T-cell (primary cell): ENCODE results near the gene HSDL2. TPM values are rescaled to one million over a fixed set of nuclear protein-coding genes. Genes with fewer than 3 reads are reported as not detected.

Source experiments
- ATAC-seq, 4 experiments: fragments of 200-7000 bp in 3 of 4; fragments of 150-1000 bp in 1 of 4; cut with Tn5 transposase; replicated peaks in 1 of 4; 1 replicate in 3 of 4; 2 replicates in 1 of 4; pipeline ENCODE4 v1.10.0; 2021; ENCODE audit warnings: moderate library complexity in 3 of 4, mild to moderate bottlenecking in 2 of 4, moderate number of reproducible peaks in 1 of 4
- CTCF ChIA-PET, 2 donors: fragments of 300-600 bp; sonication (Branson Sonifier 250); formaldehyde crosslinking; loops; one replicate each; lab custom pipeline; 2022; ENCODE audit warnings: antibody characterized with exemption in 2 of 2; lab: Charles Lee
- POLR2A ChIA-PET, 2 donors: fragments of 300-600 bp; sonication (Branson Sonifier 250); formaldehyde crosslinking; loops; one replicate each; lab custom pipeline; 2022; ENCODE audit warnings: antibody characterized with exemption in 2 of 2; lab: Charles Lee
- DNase-seq, 35 experiments: peaks; one replicate each; pipeline versions ENCODE4 v3.0.0 to v3.0.0-alpha.2; 2013 to 2023
- H3K27ac ChIP-seq: one replicate; pipeline ENCODE4 v1.5.1; 2013; ENCODE audit warnings: low read length
- H3K27me3 ChIP-seq, 2 experiments: replicated peaks in 1 of 2; 1 replicate in 1 of 2; 2 replicates in 1 of 2; pipeline versions ENCODE4 v1.6.1 to v1.7.0; 2013; ENCODE audit warnings: low read length in 1 of 2, mixed read lengths in 1 of 2; ENCODE audit not compliant: control insufficient read depth in 2 of 2, insufficient read depth in 2 of 2; ENCODE audit errors: extremely low read depth in 1 of 2
- H3K36me3 ChIP-seq, 2 donors: 1 replicate in 1 of 2; 2 replicates in 1 of 2; pipeline versions ENCODE4 v1.6.1 to v1.7.0; 2013; ENCODE audit warnings: low read length in 1 of 2; ENCODE audit not compliant: control insufficient read depth in 2 of 2, insufficient read depth in 1 of 2; ENCODE audit errors: extremely low read depth in 1 of 2
- H3K4me1 ChIP-seq, 2 experiments: 1 replicate in 1 of 2; 2 replicates in 1 of 2; pipeline versions ENCODE4 v1.6.1 to v1.7.0; 2013; ENCODE audit warnings: low read length in 2 of 2, mixed read lengths in 1 of 2; ENCODE audit not compliant: insufficient read depth in 2 of 2, control insufficient read depth in 1 of 2; ENCODE audit errors: extremely low read depth in 1 of 2
- H3K4me3 ChIP-seq, 2 donors: 1 replicate in 1 of 2; 2 replicates in 1 of 2; pipeline versions ENCODE4 v1.5.1 to v1.7.0; 2013; ENCODE audit warnings: mild to moderate bottlenecking in 2 of 2, low read length in 1 of 2, moderate library complexity in 1 of 2; ENCODE audit not compliant: control insufficient read depth in 1 of 2; ENCODE audit errors: extremely low read depth in 1 of 2
- H3K9me3 ChIP-seq: 2 replicates; pipeline ENCODE4 v1.7.0; 2013
- H3K27ac Mint-ChIP-seq, 2 donors: one replicate each; pipeline ENCODE4 v1.8.0; 2020 to 2021; ENCODE audit warnings: mild to moderate bottlenecking in 2 of 2, mixed read lengths in 2 of 2
- H3K27me3 Mint-ChIP-seq, 2 donors: one replicate each; pipeline ENCODE4 v1.8.0; 2021 to 2022; ENCODE audit warnings: mixed read lengths in 2 of 2
- H3K36me3 Mint-ChIP-seq: one replicate; pipeline ENCODE4 v1.8.0; 2021; ENCODE audit warnings: mixed read lengths
- H3K4me1 Mint-ChIP-seq, 3 donors: one replicate each; pipeline ENCODE4 v1.8.0; 2020 to 2022; ENCODE audit warnings: mixed read lengths in 3 of 3, mild to moderate bottlenecking in 1 of 3
- H3K4me3 Mint-ChIP-seq, 3 donors: one replicate each; pipeline ENCODE4 v1.8.0; 2020 to 2022; ENCODE audit warnings: mild to moderate bottlenecking in 3 of 3, mixed read lengths in 3 of 3, moderate library complexity in 3 of 3
- H3K9me3 Mint-ChIP-seq, 3 donors: one replicate each; pipeline ENCODE4 v1.8.0; 2020 to 2022; ENCODE audit warnings: mixed read lengths in 3 of 3
- WGBS: methylation state at CpG from one replicate; pipeline ENCODE4 v1.1.5; 2013; ENCODE audit warnings: missing lambda C conversion rate; ENCODE audit not compliant: insufficient coverage; 5-methylcytosine and 5-hydroxymethylcytosine counted together
- total RNA-seq, 35 experiments: library from RNA in 6 of 35; stranded (reverse) in 6 of 35; fragments of 120-200 nt in 1 of 35; gene quantifications; one replicate each; pipeline versions ENCODE4 v1.2.1 to v1.2.4 and lab custom pipeline; 2013 to 2026

The HSDL2 gene
- total RNA-seq, 5 donors from 2014 or later (not counting 1 experiment from before 2014, with no cell fraction given), result 9.1 to 11.8 (median 10.8) TPM

DNA sequence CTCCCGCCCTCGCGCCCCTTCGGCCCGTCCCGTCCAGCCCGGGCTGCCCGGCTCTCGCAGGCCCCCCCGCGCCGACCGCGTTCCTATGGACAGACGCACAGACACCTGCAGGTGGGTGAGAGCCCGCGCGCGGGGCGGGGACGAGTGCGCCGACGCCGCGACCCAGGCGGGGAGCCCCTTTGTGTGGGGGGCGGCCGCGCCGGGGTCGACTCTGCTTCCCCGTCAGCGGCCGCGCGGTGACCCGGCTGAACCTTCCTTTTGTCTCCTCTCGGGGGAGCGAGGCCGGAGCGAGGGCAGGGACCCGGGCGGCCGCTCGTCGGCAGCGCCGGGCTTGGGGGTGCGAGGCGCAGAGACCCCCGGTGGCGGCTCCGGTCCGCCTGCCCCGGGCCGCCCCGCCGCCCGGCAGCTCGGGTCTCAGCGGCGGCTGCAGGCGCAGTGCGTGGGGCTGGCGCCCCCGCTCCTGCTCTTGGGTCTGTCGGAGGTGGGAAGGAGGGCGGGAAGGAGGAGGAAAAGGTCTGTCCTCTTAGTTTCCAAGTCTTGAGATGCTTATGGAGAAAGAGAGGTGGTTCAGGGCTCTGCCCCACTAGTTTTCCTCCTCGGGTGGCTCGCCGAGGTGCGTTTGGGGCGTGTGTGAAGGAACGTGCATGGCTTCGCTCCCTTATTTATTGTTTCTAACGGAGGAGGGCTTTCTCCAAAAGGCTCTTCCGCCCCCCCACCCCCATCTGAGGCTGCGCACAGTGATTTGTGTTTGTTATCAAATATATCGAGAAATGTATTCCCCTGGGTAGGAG lies 107.3 kb downstream of the HSDL2 start:
- ChIA-PET CTCF (interaction anchor here (0.8 to 1.1 kb wide), 2 partner anchors 9 to 230 kb away, joined by 4 to 5 read pairs; partner anchors contain the start of gene INIP (in 1 of the 2)), POLR2A (interaction anchor here (0.6 to 0.7 kb wide), 3 partner anchors 231 to 316 kb away, joined by 4 read pairs; partner anchors contain the start of gene INIP (in 1 of the 2))
- H3K9me3 ChIP-seq, result no peaks in the 10 kb centered on the region
- no peaks in the 10 kb centered on the region for H3K27me3 Mint-ChIP-seq
- H3K4me1 Mint-ChIP-seq, result peaks cover 29 to 45% (median 38%) of the 10 kb centered on the region in 3 donors
- peak overlapping the region; percentile 53 to 80 for H3K4me3 ChIP-seq
- H3K27me3 ChIP-seq, result no peaks in the 10 kb centered on the region
- peak; percentile 18 to 79 (median 61) for DNase-seq
- no peaks in the 10 kb centered on the region for H3K9me3 Mint-ChIP-seq
- H3K27ac ChIP-seq, result peak overlapping the region; percentile 19
- H3K36me3 Mint-ChIP-seq, result no peaks in the 10 kb centered on the region
- ATAC-seq, result peak; percentile 33 to 61 (median 44)
- peak overlapping the region; percentile 93 to 95 (median 94) for H3K4me3 Mint-ChIP-seq
- peak overlapping the region; percentile 85 to 90 for H3K27ac Mint-ChIP-seq
- under 1% methylated on average over 62 of the region's 80 CpGs for WGBS
- H3K36me3 ChIP-seq, result no peaks in the 10 kb centered on the region
- H3K4me1 ChIP-seq, result peaks cover 5 to 18% of the 10 kb centered on the region in 2 experiments

DNA sequence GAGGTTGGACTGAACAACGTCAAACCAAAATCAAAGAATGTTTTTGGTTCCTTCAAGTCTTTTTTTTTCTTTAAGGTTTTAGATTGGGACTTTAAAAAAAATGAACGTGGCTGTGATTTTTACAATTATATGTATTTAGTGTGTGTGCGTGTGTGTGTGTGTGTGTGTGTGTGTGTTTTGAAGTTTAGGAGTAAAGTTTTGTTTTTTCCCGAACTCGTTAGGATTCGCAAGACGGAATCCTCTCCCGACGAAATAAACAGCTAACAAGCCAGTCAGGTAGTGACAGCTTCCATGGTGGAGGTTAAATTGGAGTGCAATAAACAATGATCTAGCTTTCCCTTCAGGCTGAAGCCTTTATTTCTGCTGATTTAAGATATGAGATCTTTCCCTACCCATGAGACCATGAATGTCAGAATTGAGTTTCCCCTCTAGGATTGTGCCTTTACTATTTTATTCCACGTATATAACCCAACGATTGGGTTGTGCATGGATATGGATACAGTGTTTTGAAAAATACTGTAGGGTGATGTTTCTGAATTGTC lies 108.0 kb downstream of the HSDL2 start:
- Histone ChIP-seq H3K4me1 (peaks cover 5 to 18% of the 10 kb centered on the region in 2 experiments), H3K9me3 (no peaks in the 10 kb centered on the region), H3K4me3 (peak overlapping the region; percentile 53 to 80), H3K27me3 (no peaks in the 10 kb centered on the region), H3K36me3 (no peaks in the 10 kb centered on the region), H3K27ac (peak overlapping the region; percentile 19)
- Mint-ChIP-seq H3K4me1 (peaks cover 29 to 45% (median 38%) of the 10 kb centered on the region in 3 donors), H3K27ac (peak overlapping the region; percentile 85 to 90), H3K27me3 (no peaks in the 10 kb centered on the region), H3K4me3 (peak overlapping the region; percentile 93 to 95 (median 94)), H3K36me3 (peaks cover 2% of the 10 kb centered on the region), H3K9me3 (no peaks in the 10 kb centered on the region)
- POLR2A ChIA-PET, result interaction anchor here in 1 of 2 donors (0.6 kb wide), 2 partner anchors 109 to 317 kb away, joined by 4 to 6 read pairs; no protein-coding TSS in a partner anchor
- DNase-seq, result peak in 1 of 35 experiments; percentile 4
- 55% methylated on average over 9 of the region's 11 CpGs for WGBS
- ATAC-seq, result no peak
- CTCF ChIA-PET, result interaction anchor here in 1 of 2 donors (0.8 kb wide), 1 partner anchor 8 kb away, joined by 5 read pairs; no protein-coding TSS in a partner anchor

DNA sequence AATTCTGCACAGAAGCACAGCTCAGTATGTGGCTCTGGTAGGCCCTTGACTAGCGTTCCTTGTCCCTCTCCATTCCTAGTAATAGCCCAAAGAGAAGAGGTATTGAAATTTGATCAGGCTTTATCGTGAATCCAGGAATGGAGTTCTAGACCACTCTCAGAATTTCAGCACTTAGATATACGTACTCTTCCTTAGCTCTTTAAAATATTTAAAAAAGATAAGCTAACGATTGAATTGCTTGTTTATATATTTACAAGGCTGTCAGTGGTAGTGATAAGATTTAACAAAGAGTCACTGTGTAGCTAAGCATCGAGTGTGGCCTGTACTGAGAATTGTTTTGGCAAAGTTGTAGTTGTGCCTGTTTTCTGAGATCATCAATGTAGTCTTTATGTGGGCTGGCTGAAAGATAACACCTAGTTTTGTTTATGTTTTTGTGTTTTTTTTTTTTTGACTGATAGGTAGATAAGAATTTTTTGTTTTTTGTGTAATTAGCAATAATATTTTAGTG lies 109.2 kb downstream of the HSDL2 start:
- Mint-ChIP-seq H3K27ac (peak overlapping the region in 1 of 2 donors; percentile 34), H3K36me3 (peaks cover 11% of the 10 kb centered on the region), H3K27me3 (no peaks in the 10 kb centered on the region), H3K4me3 (no peak overlapping the region), H3K4me1 (peaks cover 29 to 45% (median 38%) of the 10 kb centered on the region in 3 donors), H3K9me3 (peaks cover 4 to 10% (median 8%) of the 10 kb centered on the region in 3 donors)
- H3K9me3 ChIP-seq, result peaks cover 4% of the 10 kb centered on the region
- H3K4me1 ChIP-seq, result peaks cover 5 to 18% of the 10 kb centered on the region in 2 experiments
- no peak for DNase-seq
- H3K4me3 ChIP-seq, result no peak overlapping the region
- CTCF ChIA-PET, result interaction anchor here in 1 of 2 donors (1.0 kb wide), 1 partner anchor 161 kb away, joined by 9 read pairs; no protein-coding TSS in a partner anchor
- ATAC-seq, result no peak
- POLR2A ChIA-PET, result interaction anchor here (0.6 to 1.5 kb wide), 5 partner anchors 38 to 1011 kb away, joined by 3 to 5 read pairs (median 3); partner anchors contain the start of gene INIP (in 1 of the 2)
- H3K36me3 ChIP-seq, result no peaks in the 10 kb centered on the region
- no peaks in the 10 kb centered on the region for H3K27me3 ChIP-seq
- WGBS, result 96% methylated on average over 2 of the region's 5 CpGs
- H3K27ac ChIP-seq, result no peak overlapping the region

DNA sequence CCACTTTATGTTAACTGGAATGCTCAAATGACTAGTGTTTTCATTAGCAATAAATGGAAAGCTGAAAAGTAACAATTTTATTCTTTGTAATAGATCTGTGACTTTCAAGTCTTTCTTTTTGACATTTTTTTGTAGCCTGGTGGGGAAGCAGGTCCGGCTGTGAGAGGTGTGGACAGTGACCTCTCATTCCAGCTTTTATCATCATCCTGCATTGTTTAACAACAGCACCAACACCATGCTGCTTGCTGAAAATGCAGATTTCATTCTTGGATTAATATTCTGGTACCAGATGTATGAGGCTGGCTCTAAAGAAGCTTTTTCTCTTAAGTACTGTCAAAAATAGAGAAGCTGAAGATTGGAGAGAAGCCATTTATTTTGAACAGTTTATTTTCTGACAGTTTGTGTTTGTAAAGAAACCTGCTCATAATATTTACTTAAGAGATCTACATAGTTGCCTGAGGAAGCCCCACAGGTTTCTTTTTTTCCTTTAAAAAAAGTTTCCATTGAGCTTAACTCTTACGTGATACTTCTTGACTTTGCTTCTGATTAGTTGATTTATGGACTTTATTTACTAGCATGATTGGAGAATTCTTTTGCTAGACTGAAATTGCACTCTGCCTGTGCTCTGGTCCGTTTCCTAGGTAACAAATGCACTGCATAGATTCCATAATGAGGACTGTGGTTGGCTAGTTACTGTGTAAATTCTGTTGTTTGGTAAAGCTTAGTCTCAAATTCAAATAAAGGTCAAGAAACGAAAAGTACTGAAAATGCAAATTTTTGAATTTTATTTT lies 110.2 kb downstream of the HSDL2 start:
- ChIA-PET CTCF (interaction anchor here in 1 of 2 donors (1.0 kb wide), 2 partner anchors 162 to 392 kb away, joined by 5 to 9 read pairs; no protein-coding TSS in a partner anchor), POLR2A (interaction anchor here (0.7 to 1.5 kb wide), 3 partner anchors 102 to 1012 kb away, joined by 3 to 5 read pairs (median 3); partner anchors contain the start of gene INIP (in 1 of the 2))
- Histone ChIP-seq H3K27me3 (no peaks in the 10 kb centered on the region), H3K36me3 (no peaks in the 10 kb centered on the region), H3K9me3 (peaks cover 5% of the 10 kb centered on the region), H3K4me1 (peaks cover 5 to 18% of the 10 kb centered on the region in 2 experiments), H3K27ac (no peak overlapping the region), H3K4me3 (no peak overlapping the region)
- Mint-ChIP-seq H3K4me1 (peaks cover 29 to 42% (median 38%) of the 10 kb centered on the region in 3 donors), H3K27me3 (no peaks in the 10 kb centered on the region), H3K4me3 (no peak overlapping the region), H3K36me3 (peaks cover 17% of the 10 kb centered on the region), H3K27ac (peak overlapping the region; percentile 47 to 57), H3K9me3 (peaks cover 4 to 16% (median 11%) of the 10 kb centered on the region in 3 donors)
- ATAC-seq (no peak), DNase-seq (no peak)
- 90% methylated on average over 1 of the region's 4 CpGs for WGBS

DNA sequence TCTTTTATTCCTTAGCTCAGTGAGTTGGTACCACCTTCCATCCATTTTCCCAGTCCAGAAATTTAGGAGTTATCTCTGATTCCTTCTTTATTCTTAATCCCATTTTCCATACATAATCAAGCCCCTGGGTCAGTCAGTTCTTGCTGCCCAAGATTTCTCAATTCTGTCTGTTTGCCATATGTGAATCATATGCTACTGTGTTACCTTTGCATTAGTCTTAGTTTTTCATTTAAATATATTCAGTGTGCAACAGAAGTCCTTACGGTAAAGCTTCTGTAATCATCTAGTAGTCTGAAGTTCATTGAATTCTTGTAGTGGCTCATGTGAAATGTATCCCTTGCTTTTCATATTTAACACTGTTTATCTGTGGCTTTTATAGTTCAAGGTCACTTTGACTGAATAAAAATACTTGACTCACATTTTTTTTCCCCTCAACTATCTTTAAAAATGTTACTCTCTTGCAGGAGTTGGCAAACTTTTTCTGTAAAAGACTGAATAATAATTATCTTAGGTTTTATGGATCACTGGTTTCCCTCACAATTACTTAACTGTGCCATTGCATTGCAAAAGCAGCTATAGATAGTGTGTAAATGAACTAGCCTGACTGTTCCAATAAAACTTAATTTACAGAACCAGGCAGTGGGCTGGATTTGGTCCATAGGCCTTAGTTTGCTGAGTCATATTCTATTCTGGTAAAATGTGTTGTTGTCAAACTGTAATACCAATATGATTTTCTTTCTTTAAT lies 113.7 kb downstream of the HSDL2 start:
- ChIA-PET CTCF (no interaction called here), POLR2A (no interaction called here)
- peaks cover 26% of the 10 kb centered on the region for H3K36me3 Mint-ChIP-seq
- no peaks in the 10 kb centered on the region for H3K36me3 ChIP-seq
- peaks cover 5 to 25% (median 17%) of the 10 kb centered on the region in 3 donors for H3K4me1 Mint-ChIP-seq
- no peak overlapping the region for H3K27ac ChIP-seq
- no peak overlapping the region for H3K4me3 ChIP-seq
- H3K9me3 ChIP-seq, result peaks cover 5% of the 10 kb centered on the region
- no peak for ATAC-seq
- no peak overlapping the region for H3K4me3 Mint-ChIP-seq
- H3K27me3 Mint-ChIP-seq, result no peaks in the 10 kb centered on the region
- DNase-seq, result no peak
- H3K27me3 ChIP-seq, result no peaks in the 10 kb centered on the region
- no CpG with 5 or more reads among the region's 1 CpG for WGBS
- H3K27ac Mint-ChIP-seq, result no peak overlapping the region
- H3K9me3 Mint-ChIP-seq, result peaks cover 4 to 23% (median 12%) of the 10 kb centered on the region in 3 donors
- H3K4me1 ChIP-seq, result no peaks in the 10 kb centered on the region
